Activated gamma-delta T cell treated with Interleukin-2 at 50 U/mL for 16 hours (primary cell): ENCODE measurements around the gene MAGEB6B.
"Not testable (repeated sequence)": the region's sequence is repeated elsewhere in the genome, so short reads cannot be mapped to it uniquely, and the experiment has no call there.

ENCODE experiments used
- DNase-seq: peaks from one replicate; pipeline ENCODE4 v3.0.0-alpha.2; 2020

MAGEB6B gene, protein sequence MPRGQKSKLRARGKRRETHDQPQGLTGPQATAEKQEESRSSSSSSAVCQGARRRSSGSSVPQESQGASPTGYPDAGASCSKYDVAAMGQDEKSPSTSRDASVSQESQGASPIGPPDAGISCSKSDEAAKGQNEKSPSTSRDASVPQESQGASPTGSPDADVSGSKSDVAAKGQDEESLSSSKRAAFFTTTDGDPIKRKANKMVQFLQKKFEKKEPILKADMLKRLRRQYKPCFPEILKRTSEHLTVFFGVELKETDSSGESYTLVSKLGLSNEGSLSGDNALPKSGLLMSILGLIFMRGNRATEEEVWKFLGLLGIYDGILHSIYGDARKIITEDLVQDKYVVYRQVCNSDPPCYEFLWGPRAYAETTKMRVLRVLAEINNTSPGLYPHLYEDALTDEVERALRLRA

GRCh38 chrX:26160301-26160700 is at the start of gene MAGEB6B:
MAGEB6B (plus strand) TSS chrX:26160601; CDS start chrX:26160601, 0 bp downstream.
- no peak for DNase-seq

- DNase-seq: no peak
Observed at GRCh38 chrX:26138274-26138673, 22.1 kb upstream of the MAGEB6B start, which contains the start of gene MAGEB18. MAGEB18 (plus strand) TSS chrX:26138343; CDS start chrX:26138986, 643 bp downstream.

DNA sequence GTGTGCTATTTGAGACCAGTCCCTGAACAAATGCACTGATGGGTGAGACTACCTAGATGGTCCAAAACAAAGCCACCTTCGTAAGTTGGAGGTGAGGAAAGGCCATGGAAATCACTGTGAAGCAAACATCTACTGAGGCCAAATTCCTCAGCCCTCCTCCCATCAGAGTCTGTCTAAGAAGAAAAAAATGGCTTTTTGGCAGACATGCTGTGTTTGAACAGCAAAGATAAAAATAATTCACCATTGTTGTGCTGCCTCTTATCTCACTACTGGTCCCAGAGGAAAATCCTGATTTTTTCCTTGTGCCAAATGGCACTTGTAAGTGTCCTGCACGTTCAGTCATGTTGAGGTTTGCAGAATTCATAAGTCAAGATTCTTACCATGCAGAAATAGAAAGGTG is 14.4 kb upstream of the MAGEB6B start:
- no peak for DNase-seq

- no peak for DNase-seq
Observed at GRCh38 chrX:26192204-26192603, 31.8 kb downstream of the MAGEB6B start, which contains the start of gene MAGEB6. MAGEB6 (plus strand) TSS chrX:26192440; CDS start chrX:26193847, 1,407 bp downstream.

DNA sequence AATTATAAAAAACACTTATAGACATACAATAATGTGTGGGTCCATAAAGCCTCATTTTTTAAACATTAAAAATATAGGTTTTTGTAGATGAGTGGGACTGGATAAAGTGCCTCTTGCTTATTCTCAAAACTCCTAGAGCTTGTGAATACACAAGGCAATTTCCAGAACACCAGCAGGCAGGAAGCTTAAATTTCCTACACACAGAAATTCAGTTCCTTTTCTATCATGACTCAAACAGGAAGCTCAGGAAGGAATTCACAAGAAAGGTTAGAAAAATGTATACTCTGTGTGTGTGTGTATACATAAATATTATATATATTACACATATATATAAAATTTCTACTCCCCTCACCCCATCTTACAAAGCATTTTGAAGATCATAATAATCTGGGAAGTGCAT is 43.2 kb downstream of the MAGEB6B start:
- DNase-seq: no peak

GRCh38 chrX:26204717-26205116 is 44.3 kb downstream of the MAGEB6B start:
- DNase-seq: not testable (repeated sequence)

DNA sequence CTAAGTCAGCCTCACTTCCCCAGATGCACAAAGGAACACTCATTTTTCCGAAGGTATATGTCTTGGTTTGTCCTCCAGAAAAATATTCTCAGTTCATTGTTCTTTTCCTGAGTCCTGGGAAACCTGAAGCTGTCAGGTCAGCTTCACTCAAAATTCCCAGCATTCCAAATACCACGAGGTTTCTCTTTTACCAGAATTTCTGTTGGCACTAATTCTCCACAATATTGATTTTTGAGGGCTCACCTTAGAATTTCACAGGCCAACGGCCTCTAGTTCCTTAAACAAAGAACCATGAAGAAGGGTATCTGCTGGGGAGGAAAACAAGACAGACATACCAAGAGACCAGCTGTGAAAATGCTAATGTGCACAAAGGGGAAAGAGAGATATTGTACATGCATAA is 47.6 kb downstream of the MAGEB6B start:
- DNase-seq: no peak
